Activated CD4-positive, CD25-positive, alpha-beta regulatory T cell treated with anti-CD3 and anti-CD28 coated beads, Interleukin-2, amount 50 U/mL, for 72 hours (primary cell): ENCODE data around the gene NGF.
"Not testable (repeated sequence)": the region's sequence is repeated elsewhere in the genome, so short reads cannot be mapped to it uniquely, and the experiment has no call there.

Source experiments
- DNase-seq: peaks from one replicate; pipeline ENCODE4 v3.0.0; 2021

The NGF gene

GRCh38 chr1:115337633-115338456, at the start of gene NGF:
Gene NGF, minus strand, starts transcription at chr1:115338249. Its CDS starts 51,454 bp downstream, at chr1:115286795.
- no peak for DNase-seq

DNA sequence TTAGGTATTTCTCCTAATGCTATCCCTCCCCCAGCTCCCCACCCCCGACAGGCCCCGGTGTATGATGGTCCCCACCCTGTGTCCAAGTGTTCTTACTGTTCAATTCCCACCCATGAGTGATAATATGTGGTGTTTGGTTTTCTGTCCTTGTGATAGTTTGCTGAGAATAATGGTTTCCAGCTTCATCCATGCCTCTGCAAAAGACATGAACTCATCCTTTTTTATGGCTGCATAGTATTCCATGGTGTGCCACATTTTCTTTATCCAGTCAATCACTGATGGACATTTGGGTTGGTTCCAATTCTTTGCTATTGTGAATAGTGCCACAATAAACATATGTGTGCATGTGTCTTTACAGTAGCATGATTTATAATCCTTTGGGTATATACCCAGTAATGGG, 45.4 kb upstream of the NGF start:
- DNase-seq = not testable (repeated sequence)

GRCh38 chr1:115379943-115380342, 41.9 kb upstream of the NGF start:
- DNase-seq = no peak

GRCh38 chr1:115377411-115377810, 39.4 kb upstream of the NGF start:
- DNase-seq = no peak

GRCh38 chr1:115374598-115374997, 36.5 kb upstream of the NGF start:
- DNase-seq = no peak

DNA sequence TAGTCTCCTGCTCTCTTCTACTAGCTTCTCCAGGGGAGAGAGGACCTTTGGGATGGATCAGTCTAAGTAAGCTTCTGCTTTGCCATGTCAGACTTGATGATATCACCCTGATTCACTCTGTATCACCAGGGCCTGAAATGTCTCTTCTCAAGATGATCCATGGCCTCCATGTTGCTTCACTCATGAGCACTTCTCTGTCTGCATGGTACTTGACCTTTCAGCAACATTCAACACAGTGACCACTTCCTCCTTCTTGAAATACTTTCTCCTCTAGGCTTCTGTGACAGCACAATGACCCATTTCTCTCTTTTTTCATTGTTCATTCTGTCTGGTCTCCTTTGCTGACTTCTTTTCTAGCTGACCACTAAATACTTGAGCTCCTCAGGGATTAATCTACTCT, 35.3 kb upstream of the NGF start:
- DNase-seq = no peak

DNA sequence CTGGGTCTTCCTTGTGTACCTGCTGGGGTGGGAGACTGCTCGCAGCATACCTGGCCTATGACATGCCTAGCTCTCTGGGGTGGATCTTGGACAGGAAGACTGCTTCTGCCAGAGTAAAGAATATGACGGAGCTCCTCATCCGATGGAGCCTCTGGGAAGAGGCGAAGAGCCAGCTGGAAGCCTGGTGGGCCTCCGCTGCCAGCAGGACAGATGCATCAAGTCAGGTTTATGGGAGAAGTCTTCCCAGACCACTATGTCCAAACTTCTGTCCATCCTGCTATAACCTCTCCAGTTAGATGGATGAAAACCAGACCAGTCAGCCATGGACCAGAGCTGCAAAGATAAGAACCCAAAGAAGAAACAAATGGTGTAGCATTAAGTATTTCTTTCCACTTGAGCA, 27.7 kb upstream of the NGF start:
- DNase-seq = no peak

DNA sequence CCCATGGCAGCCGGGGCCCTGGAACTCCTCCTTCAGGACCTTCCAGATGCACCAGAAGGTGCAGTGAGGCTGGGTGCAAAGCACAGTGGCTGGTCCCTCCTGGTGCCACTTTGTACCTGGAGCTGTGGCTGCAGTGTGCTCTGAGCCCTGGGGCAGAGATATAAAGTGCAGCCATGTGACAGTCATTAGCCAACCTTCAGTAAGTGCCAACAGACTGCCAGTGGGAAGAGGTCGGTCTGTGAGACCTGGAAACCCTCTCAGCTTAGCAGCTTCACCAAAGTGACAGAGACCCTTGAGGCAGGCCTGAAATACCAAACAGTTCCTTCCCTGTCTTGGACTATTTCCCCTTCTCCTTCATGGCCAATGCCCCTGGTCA, 26.7 kb upstream of the NGF start:
- no peak for DNase-seq

GRCh38 chr1:115364046-115364779, 26.2 kb upstream of the NGF start:
- DNase-seq = no peak

DNA sequence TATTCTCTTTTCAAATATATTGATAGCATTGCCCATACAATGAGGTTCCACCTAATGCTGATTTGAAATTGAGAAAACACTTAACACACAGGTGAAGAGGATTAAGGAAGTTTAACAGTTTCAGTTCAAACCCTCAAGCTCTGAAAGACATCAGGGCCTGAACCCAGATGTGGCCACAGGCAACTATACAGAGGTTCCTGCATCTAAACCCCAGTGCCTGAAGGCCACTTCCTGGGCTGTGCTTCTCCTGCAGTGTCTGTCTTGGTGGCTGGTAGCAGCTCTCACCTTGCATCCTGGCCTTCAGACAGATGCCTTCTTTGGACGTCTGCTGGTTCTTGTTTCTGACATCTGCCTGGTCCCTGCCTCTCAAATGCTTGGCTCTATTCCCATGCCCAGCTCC, 25.1 kb upstream of the NGF start:
- DNase-seq = no peak

GRCh38 chr1:115360505-115361129, 22.6 kb upstream of the NGF start:
- not testable (repeated sequence) for DNase-seq

DNA sequence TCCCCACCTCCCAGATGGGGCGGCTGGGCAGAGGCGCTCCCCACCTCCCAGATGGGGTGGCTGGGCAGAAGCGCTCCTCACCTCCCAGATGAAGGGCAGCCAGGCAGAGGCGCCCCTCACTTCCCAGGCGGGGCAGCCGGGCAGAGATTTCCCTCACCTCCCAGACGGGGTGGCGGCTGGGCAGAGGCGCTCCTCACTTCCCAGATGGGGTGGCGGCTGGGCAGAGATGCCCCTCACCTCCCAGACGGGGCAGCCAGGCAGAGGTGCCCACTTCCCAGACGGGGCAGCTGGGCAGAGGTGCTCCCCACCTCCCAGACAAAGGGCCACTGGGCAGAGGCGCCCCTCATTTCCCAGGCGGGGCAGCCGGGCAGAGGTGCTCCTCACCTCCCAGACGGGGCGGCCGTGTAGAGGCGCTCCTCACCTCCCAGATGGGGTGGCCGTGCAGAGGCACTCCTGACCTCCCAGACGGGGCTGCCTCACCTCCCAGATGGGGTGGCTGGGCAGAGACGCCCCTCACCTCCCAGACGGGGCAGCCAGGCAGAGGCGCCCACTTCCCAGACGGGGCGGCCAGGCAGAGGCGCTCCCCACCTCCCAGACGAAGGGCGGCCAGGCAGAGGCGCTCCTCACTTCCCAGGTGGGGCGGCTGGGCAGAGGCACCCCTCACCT, 21.9 kb upstream of the NGF start:
- not testable (repeated sequence) for DNase-seq

GRCh38 chr1:115356356-115356755, 18.3 kb upstream of the NGF start:
- no peak for DNase-seq

DNA sequence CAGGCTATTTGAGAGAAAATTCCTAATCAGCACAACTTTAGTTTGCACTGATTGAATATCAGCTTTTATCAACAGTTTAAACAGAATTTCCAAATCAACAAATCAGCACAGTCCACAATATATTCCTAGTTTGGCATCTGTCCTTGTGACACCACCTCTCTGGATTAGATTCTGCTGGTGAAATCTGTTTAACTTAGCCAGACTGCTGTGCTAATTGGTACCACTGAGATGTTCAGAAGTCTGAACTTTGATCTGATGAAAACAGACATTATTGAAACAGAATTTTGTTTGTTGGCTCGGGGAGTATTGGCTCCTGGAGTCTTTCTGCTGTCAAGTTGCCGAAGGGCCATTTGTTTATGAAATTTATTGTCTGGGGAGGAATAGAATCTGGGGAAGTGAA, 17.0 kb upstream of the NGF start:
- DNase-seq = no peak

DNA sequence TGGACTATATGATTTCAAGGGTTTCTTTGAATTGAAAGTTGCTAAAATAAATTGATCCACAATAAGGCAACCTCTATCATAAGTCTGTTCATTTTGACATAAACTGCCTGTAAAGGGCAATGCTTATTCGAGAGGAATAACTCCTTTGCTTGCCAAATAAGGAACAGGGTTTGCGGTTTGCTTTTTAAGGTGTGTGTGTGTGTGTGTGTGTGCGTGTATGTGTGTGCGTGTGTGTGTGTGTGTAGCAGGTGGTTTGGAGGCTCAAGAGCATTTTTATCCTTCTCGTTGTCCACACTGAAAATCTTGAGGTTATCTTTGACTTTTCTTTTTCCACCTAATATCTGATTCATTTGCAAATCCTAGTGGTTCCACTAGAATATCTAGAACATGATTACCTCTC, 13.1 kb upstream of the NGF start:
- DNase-seq = no peak

DNA sequence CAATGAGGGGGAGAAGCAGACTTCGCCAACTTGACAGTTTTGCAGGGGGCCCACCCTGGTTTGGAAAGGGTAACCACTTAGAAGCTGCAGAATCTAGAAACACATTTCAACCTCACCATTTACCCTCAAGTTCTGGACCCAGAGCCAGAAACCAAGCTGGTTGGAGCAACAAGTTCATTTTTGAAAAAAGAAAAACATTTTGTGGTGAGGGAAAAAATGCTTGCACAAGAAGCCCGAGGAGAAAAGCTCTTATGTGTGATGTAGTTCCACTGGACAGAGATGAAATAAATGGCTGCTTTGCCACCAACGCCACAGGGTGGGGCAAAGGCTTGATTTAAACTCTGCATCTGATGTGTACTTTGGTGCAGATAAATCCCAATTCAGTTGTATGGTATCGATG, 10.6 kb upstream of the NGF start:
- no peak for DNase-seq

- no peak for DNase-seq
Measured at GRCh38 chr1:115347282-115347681, 9.2 kb upstream of the NGF start.

- no peak for DNase-seq
Measured at GRCh38 chr1:115343200-115343737, 5.2 kb upstream of the NGF start.

GRCh38 chr1:115341948-115342347, 3.9 kb upstream of the NGF start:
- no peak for DNase-seq

GRCh38 chr1:115340879-115341278, 2.8 kb upstream of the NGF start:
- DNase-seq = no peak

DNA sequence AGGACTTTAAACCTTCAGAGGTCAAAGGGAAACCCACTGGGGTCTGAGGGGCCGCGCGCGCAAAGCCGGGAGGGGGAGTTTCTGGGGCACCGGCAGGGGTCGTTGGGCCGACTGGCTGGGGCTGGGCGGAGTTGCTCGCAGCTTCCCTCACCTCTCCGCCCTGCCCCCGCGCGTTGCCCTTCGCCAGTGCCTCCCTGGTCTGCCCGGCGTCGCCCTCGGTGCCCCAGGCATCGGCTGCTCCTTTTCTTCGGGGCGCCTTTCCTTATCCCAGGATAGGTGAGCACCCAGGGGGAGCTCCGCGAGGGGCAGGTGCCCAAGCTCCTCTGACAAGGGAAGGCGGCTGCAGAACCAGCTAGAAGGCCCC, 390 bp upstream of the NGF start:
- no peak for DNase-seq

DNA sequence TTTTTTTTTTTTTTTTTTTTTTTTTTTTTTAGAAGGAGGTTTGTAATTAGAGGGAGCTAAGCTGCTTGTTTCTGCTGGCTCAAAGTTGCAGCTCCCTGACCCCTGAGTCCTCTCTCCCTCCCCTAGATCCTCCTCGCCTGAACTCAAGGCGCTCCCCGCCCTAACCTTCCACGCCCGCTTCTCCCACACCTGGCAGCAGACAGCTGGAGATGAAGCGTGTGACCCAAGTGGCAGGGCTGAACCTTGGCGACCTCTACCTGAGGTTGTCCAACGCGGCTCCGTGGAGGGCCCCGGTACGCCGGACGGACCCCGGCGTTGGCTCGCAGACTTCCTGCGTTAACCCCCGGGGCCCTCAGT, 795 bp downstream of the NGF start:
- DNase-seq = no peak

GRCh38 chr1:115336741-115337140, 1.3 kb downstream of the NGF start:
- DNase-seq = no peak
